GM18868 (cell line): ENCODE measurements around the gene PUS1.
"Not testable (repeated sequence)": the region's sequence is repeated elsewhere in the genome, so short reads cannot be mapped to it uniquely, and the experiment has no call there.

Source experiments
- ATAC-seq: cut with Tn5 transposase; IDR thresholded peaks from one replicate; pipeline ENCODE4 v1.9.1; 2021; ENCODE audit warnings: mild to moderate bottlenecking, moderate library complexity; ENCODE audit not compliant: unreplicated experiment

Gene PUS1

GRCh38 chr12:131930510-131930909 lies 1.4 kb downstream of the PUS1 start:
- ATAC-seq, result no peak

DNA sequence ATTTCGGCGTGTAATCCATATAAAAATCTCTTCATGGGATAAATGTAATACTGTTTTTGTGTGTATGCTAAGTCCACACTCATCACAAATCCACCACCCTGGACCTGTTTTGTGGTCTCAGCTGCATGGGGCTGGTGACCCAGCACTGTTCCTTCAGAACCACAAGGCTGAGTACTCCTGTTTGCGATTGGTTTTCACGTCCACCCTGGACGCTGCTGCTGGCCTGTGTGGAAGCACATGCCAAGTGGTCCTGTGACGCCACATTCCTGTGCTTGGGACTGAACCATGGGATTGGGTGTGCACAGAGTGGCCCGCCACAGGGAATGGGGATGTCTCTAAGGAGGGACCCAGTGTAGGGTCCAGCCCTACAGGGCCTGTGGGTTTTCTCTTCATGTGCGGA lies 4.3 kb downstream of the PUS1 start:
- no peak for ATAC-seq

DNA sequence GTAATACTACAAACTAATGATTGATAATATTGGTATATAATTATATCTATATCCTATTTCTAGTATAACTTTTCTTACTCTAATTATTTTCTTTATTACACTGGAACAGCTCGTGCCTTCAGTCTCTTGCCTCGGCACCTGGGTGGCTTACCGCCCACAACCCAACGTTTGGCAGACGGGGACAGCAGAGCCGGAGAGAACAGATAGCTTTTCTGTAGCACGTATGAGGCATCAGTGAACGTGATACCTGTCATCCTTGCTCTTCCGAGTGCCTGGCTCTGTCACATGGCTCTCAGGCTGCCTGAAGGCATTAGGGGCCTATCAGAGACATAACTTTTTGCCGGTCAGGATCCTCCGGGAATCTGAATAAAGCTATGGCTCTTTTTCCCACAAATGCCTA lies 5.5 kb downstream of the PUS1 start:
- ATAC-seq, result no peak

DNA sequence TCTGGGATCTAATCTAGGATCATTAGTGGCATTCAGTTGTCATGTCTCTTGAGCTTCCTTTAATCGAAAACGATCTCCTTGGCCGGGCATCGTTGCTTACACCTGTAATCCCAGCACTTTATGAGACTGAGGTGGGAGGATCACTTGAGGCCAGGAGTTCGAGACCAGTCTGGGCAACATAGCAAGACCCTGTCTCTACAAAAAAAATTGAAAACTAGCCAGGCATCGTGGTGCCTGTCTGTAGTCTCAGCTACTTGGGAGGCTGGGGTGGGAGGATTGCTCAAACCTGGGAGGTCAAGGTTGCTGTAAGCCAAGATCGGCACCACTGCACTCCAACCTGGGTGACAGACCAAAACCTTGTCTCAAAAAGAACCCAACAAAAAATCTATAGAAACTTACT lies 9.0 kb downstream of the PUS1 start:
- no peak for ATAC-seq

DNA sequence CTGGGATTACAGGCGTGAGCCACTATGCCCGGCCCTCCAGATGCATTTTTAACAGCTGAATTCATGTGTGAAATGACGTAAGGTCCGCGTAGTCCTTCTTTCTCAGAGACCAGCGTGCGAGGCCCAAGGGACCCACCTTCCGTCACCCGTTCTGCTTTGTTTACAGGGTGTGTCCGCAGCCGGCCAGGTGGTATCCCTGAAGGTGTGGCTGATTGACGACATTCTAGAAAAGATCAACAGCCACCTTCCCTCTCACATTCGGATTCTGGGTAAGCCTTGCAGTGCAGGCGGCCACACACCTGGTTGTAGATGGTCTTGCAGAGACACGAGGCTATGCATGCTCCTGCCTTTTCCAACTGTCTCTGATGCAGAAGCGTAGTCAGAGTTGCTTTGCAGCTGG lies 9.9 kb downstream of the PUS1 start:
- ATAC-seq, result no peak

DNA sequence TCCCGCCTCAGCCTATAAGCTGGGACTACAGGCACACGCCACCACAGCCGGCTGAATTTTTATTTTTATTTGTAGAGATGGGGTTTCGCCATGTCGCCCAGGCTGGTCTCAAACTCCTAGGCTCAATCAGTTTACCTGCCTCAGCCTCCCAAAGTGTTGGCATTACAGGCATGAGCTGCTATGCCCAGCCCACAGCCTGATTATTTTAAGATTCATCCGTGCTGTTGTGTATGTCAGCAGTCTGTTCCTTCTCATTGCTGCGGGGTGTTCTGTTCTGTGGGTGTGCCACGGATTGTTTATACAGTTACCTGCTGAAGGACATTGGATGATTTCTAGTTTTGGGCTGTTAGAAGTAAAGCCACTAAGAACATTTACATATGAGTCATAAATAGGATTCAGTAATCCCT lies 11.1 kb downstream of the PUS1 start:
- no peak for ATAC-seq

DNA sequence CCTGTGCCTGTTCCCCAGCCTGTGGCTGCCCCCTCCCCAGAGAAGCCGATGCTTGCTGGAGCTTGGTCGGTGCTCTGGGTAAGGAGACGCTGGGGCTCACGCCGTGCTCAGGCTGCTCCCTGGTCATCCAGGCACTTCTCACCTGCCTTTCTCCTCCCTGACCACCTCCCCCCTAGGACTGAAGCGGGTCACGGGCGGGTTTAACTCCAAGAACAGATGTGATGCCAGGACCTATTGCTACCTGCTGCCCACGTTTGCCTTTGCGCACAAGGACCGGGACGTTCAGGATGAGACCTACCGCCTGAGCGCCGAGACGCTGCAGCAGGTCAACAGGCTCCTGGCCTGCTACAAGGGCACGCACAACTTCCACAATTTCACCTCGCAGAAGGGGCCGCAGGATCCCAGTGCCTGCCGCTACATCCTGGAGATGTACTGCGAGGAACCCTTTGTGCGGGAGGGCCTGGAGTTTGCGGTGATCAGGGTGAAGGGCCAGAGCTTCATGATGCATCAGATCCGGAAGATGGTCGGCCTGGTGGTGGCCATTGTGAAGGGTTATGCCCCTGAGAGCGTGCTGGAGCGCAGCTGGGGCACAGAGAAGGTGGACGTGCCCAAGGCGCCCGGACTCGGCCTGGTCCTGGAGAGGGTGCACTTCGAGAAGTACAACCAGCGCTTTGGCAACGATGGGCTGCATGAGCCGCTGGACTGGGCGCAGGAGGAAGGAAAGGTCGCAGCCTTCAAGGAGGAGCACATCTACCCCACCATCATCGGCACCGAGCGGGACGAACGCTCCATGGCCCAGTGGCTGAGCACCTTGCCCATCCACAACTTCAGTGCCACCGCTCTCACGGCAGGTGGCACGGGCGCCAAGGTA lies 12.3 kb downstream of the PUS1 start:
- ATAC-seq, result no peak

DNA sequence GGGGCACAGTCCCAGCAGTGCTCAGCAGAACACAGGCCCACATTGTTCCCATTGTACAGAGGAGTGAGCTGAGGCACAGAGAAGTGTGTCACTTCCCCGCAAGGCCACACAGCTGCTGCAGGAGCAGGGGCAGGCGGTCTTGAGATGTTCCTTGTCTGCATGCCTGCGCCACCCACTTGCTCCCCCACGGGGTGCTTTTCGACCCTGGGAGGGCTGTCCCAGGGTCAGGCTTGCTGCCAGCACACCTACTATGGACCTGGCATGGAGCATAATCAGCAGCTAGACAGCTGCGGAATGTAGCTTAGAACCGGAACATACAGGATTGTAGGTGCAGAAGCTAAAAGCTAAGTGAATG lies 12.9 kb downstream of the PUS1 start:
- ATAC-seq, result no peak

DNA sequence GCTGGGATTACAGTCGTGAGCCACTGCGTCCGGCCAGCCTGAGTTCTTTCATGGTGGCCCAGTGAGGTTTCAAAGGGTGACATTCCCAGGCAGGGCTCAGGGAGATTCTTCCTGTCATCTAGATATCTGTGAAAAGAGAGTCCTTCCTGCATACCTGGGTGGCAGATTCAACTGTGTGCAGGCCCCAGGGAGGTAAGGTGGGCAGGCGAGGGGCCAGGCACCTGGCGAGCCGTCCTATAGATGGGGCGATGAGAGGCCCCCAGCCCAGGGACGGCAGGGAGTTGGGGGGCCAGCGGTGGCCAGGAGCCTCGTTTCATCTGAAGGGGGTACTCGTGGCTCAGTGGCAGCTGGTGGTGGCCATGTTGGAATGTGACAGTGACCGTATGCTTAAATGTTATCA lies 13.6 kb downstream of the PUS1 start:
- ATAC-seq, result no peak

DNA sequence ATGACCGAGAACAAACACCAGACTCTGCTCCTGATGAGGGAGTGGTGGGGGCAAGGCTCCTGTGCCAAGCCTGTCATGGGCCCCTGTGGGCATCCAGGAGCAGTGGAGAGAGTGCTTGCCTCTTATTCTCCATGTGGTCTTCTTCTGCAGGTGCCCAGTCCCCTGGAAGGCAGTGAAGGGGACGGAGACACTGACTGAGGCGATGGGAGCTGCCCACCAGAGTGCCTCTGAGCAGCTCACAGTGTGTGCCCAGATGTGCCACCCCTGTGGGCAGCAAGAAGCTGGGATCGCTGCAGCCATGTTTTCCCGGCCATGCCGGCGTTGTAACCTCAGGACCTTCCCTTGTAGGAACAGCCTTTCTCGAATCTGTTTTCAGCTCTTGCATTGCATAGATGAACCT lies 14.3 kb downstream of the PUS1 start:
- no peak for ATAC-seq

DNA sequence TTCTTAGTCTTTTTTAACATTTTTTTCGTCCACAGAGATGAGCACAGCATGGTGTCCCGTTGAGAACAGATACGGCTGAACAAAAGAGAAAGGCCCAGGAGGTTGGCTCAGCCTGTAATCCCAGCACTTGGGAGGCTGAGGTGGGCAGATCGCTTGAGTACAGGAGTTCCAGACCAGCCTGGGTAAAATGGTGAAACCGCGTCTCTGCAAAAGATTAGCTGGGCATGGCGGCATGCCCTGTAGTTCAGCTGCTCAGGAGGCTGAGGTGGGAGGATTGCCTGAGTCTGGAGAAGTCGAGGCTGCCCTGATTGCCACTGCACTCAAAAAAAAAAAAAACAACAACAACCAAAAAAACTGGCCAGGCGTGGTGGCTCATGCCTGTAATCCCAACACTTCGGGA lies 14.8 kb downstream of the PUS1 start:
- no peak for ATAC-seq

DNA sequence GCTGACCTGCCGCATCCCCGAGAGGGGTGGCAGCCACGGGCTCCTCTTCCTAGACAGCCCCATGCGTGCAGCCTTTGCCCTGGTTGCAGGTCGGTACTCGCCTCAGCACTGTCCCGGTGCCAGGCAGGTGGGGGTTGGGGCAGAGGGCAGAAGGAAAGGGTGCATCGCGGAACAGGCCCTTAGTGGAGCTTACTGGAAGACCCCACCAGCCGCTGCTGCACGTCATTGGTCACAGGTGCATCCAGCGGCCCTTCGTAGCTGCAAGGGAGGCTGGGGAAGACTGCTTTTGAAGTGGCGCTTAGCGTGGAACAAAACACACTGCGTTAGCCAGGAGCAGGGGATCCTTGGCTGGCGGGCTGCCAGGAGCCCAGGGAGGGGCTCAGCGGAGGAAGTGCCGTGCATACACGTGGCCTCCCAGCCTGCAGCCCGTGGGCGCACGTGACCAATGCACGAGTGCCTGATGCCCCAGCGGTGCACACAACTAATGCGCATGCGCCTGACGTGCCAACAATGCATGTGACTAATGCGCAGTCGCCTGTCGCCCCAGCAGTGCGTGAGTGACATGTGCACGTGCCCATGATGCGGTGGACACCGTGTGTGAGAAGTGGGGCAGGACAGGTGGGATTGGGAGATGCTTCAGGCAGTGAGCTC lies 15.7 kb downstream of the PUS1 start:
- ATAC-seq, result no peak

DNA sequence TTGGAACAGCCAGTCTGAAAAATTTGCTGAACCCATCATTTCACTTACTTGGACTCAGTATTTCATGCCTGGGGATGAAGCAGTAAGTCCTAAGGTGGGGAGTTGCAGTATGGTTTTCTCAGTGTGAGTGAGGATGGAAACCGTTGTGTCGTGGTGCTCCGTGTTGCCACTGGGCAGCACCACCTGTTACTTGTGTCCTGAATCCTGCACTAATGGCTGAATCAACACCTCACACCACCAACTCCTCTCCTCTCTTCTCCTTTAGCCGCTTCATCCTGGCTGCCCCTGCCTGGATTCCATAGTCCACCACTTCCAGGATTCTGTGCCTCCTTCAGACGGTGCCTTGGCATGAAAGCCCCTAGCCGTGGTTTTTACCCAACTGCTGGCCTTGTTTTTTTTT lies 17.7 kb downstream of the PUS1 start:
- ATAC-seq, result no peak

- no peak for ATAC-seq
These were observed 18.5 kb downstream of the PUS1 start for GRCh38 chr12:131947482-131948027.

DNA sequence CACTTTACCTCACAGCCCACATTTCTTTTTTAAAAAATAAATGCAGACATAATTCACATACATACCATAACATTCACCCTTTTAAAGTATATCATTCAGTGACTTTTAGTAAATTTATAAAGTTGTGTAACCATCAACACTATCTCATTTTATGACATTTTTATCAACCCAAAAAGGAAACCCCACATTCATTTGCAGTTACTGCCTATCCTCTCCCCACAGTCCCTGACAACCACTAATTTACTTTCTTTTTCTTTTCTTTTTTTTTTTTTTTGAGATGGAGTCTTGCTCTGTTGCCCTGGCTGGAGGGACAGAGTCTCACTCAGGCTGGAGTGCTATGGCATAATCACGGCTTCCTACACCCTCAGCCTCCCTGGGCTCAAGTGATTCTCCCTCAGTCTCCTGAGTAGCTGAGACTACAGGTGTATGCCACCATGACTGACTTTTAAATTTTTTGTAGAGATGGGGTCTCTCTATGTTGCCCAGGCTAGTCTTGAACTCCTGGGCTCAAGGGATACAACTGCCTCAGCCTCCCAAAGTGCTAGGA lies 19.2 kb downstream of the PUS1 start:
- ATAC-seq, result no peak

DNA sequence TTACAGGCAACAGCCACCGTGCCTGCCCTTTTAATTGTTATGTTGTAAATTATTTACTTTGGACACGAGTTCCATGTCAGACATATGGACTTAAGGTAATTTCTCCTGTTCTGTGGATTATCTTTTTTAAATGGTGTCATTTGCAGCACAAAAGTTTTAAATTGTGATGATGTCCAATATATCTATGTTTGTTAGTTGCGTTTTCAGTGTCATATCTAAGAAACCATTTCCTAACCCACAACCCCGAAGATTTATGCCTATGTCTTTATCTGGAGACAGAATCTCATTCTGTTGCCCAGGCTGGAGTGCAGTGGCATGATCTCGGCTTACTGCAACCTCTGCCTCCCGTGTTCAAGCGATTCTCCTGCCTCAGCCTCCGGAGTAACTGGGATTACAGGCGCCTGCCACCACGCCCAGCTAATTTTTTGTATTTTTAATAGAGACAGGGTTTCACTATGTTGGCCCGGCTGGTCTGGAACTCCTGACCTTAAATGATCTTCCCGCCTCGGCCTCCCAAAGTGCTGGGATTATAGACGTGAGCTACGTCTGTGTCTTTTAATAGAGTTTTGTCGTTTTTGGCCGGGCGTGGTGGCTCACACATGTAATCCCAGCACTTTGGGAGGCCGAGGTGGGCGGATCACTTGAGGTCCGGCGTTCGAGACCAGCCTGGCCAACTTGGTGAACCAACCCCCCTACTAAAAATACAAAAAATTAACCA lies 19.8 kb downstream of the PUS1 start:
- ATAC-seq, result not testable (repeated sequence)

GRCh38 chr12:131949431-131950181 lies 20.5 kb downstream of the PUS1 start, which contains the start of gene EP400:
Gene EP400 (plus strand): TSS chr12:131949942. CDS start chr12:131960620, 10,678 bp downstream.
- peak; percentile 90 for ATAC-seq

GRCh38 chr12:131950182-131950913 lies 21.3 kb downstream of the PUS1 start:
- ATAC-seq, result peak; percentile 23

DNA sequence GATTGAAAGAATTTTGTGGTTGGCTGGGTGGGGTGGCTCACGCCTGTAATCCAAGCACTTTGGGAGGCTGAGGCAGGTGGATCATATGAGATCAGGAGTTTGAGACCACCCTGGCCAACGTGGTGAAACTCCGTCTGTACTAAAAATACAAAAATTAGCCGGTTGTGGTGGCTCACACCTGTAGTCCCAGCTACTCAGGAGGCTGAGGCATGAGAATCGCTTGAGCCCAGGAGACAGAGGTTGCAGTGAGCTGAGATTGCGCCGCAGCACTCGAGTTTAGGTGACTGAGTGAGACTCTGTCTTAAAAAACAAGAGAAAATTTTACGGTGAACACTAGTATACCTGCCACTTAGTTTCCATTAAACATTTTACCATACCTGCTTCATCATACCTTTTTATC lies 24.7 kb downstream of the PUS1 start:
- not testable (repeated sequence) for ATAC-seq

- not testable (repeated sequence) for ATAC-seq
These were observed 25.4 kb downstream of the PUS1 start for GRCh38 chr12:131954460-131954859.
